ENCODE measurements around the gene SYT7.

GRCh38 chr11:61542024-61542461, 38.8 kb downstream of the SYT7 start:
- TF ChIP-seq, protein P1, sequence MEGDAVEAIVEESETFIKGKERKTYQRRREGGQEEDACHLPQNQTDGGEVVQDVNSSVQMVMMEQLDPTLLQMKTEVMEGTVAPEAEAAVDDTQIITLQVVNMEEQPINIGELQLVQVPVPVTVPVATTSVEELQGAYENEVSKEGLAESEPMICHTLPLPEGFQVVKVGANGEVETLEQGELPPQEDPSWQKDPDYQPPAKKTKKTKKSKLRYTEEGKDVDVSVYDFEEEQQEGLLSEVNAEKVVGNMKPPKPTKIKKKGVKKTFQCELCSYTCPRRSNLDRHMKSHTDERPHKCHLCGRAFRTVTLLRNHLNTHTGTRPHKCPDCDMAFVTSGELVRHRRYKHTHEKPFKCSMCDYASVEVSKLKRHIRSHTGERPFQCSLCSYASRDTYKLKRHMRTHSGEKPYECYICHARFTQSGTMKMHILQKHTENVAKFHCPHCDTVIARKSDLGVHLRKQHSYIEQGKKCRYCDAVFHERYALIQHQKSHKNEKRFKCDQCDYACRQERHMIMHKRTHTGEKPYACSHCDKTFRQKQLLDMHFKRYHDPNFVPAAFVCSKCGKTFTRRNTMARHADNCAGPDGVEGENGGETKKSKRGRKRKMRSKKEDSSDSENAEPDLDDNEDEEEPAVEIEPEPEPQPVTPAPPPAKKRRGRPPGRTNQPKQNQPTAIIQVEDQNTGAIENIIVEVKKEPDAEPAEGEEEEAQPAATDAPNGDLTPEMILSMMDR (IDR thresholded peaks at IDR 0.05; ENCODE audit: low read length) = no peak
- TF ChIP-seq EZH2 (optimal IDR thresholded peaks at IDR 0.05; ENCODE audit: low read depth, low read length) (no peak), EZH2phosphoT487 (IDR thresholded peaks at IDR 0.05; ENCODE audit: low read length) (no peak)

All from MM.1S (cell line).